ENCODE results near the gene ID4.
A peak's percentile ranks its signal among the peaks of the same experiment; 100 is the strongest.
"Not testable (repeated sequence)": the region's sequence is repeated elsewhere in the genome, so short reads cannot be mapped to it uniquely, and the experiment has no call there.

ID4 gene

GRCh38 chr6:19834858-19835257 lies 2.3 kb upstream of the ID4 start:
- no peak for DNase-seq

DNA sequence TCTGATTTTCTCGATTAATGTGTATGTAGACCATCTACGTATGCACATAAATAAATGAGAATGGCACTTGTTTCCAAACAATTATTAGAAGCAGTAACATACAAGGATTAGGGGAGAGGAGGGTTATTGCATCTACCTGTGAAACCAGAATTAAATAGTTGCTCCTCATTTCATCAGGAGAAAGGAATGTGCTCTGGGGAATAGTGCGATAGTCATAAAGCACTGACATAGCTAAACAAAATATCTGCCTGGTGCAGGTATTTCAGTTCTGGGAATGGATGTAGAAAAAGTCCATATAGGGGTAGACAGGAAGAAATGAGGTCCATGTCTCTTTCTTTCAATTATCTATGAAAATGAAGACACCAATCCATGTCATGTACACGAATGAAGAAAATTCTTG lies 1.6 kb upstream of the ID4 start:
- no peak for DNase-seq

GRCh38 chr6:19837511-19838441 lies 606 bp downstream of the ID4 start:
- DNase-seq, result no peak

GRCh38 chr6:19838442-19839236 lies 1.5 kb downstream of the ID4 start:
- peak in 1 of 2 experiments; percentile 83 for DNase-seq

GRCh38 chr6:19839237-19839546 lies 2.0 kb downstream of the ID4 start:
- peak in 1 of 2 experiments; percentile 66 for DNase-seq

DNA sequence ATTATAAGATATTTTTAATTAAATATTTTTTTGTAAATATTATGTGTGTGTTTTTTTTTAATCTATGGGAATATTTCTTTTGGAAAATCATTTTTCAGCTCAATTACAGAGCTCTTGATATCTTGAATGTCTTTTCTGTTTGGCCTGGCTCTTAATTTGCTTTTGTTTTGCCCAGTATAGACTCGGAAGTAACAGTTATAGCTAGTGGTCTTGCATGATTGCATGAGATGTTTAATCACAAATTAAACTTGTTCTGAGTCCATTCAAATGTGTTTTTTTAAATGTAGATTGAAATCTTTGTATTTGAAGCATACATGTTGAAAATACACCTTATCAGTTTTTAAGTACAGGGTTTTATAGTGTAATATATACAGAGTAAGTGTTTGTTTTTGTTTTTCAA lies 2.6 kb downstream of the ID4 start:
- no peak for DNase-seq

GRCh38 chr6:19841181-19841580 lies 4.0 kb downstream of the ID4 start:
- no peak for DNase-seq

DNA sequence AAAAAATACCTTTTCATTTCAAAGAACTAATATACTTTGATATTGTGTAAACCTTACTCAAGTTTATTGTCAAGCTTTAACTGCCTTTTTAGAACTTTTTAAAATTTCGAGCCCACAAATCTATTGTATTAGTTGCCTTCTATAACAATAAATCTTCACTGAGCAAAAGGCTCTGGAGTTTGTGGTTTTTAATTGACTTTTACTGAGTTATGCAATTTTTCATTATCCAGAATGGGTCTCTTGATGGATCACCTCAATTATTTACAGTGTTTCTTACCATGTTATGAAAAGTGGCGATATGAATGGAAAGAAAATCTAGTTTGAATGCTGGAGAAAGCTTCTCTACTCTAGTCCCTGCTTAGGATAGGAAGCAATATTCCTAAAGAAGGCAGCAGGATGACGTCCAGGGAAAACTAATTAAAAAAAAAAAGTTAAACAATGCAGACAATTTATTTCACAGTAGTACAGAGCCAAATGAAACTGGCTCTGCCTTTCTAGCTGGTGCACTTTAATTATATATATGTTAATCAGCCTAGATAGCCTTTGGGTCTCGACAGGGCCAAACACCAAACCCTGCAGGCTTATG lies 5.0 kb downstream of the ID4 start:
- DNase-seq, result no peak

- DNase-seq, result no peak
These were observed 7.5 kb downstream of the ID4 start for GRCh38 chr6:19844689-19845088.

DNA sequence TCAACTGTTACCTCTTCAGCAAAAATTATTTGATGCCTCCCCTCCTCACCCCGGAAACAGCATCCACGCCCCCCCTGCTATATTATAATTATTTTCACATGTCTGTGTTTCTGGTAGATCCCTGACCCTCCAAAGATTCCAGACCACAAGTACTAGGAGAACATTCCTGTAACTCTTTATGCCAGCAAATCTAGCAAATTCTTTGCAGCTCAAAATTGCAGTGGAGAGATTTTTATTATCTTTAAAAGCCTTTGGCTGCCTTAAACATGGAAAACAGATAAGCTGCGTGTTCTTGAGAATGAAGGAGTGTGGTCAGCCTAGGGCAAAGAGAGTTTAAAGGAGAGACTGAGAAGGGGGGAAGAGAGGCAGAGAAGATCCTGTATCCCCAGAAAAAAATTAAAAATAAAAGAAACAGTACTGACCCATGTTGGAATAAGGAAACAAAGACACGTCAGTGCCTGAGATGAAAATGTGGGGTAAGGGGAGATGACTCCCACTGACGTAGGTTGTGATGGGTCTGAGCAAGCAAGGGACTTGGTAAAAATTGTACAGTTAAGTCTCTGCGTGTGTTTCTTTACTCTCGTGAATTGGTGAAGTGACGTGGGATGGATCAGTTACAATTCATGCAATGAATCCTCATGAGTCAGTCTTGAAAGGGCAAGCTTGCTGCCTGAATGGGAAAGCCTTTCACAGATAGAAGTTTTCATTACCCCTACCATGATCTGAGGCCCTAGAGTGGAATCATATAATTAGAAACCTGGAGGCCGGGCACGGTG lies 8.3 kb downstream of the ID4 start:
- no peak for DNase-seq

- DNase-seq, result no peak
These were observed 11.4 kb downstream of the ID4 start for GRCh38 chr6:19848465-19849029.

DNA sequence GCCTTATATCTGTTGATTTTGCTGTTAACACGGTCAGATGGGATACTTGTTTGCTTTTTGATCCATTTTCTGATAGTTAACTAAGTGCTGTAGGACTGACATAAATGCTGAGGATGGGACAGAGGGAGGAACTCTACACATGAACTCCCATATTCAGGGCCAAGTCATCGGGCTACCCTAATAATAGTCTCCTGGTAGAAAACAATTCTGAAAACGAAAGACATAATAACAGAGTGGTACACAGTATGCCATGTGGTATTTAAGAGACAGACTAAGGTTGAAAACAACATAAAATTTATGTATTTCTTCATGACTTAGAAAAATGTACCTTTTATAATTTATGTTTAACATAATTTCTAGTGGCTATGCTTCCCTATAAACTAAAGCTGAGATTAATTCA lies 12.0 kb downstream of the ID4 start:
- no peak for DNase-seq

- DNase-seq, result no peak
These were observed 12.6 kb downstream of the ID4 start for GRCh38 chr6:19849755-19850154.

DNA sequence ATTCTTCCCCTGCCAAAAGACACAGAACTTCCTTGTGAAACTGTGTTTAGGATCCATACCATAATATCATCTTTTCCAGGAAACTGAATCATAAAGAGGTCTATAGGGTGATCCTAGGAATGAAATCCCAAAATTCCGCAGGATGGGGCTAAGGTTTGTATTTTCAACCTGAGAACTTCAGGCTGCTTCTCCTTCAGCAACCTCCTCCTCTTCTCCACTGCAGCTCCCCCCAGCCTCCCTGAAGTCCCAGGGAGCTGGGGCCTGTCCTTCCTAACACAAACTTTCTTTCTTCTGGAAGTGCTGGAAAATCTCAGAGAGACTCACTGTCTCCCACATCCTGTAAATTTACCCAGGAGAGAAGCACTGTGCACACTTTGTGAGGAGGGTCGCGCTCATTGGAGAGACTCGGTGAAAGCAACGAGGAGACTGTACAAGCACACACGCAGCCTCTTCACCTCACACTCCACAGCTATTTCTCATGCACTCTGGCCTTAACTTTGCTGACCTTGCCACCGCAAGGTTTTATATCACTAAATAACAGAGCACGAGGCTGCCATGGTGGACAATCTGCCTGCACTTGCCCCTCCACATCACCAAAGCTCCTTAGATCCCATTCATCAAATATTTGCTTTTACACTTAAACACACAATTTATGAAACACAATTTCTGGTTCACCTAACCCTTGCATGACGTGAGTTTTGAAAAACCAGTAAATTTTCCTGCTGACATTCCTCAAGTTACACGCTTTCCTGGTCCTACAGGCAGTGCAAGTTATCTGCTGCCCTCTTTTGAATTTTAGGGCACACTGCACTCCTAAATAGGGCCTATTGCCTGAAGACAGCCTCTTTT lies 14.3 kb downstream of the ID4 start:
- peak; percentile 16 to 63 for DNase-seq

DNA sequence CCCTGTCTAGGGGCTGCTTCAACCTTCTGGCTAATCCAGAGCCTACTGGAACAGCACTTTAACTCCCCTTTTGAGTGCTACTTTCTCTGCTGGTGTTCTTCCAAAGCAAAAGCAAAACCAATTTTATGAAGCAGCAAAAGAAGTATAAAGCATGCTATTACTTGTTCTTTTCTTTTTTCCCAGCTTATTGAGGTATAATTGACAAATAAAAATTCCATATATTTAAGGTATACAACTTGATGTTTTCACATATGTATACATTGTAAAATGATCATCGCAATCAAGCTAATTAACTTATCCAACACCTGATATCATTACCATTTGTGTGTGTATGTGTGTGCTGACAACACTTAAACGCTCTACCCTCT lies 14.9 kb downstream of the ID4 start:
- no peak for DNase-seq

DNA sequence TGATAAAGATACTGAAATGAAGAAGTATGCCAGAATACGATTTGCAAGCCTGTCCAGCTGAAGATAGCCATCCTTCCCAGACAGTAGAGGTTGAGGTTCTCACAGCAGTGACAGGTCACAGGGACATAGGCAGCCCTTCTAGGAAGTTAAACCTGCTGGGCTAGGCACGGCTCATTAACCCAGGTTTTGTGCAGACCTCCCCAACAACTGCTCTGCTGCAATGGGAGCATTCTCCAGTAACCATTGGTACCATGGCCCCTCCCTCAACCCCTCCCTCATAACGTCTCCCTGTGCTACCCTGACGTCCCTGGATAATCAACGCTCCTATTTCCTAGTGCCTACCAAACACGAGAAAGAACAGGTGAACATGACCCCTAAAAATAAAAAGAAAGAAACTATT lies 15.8 kb downstream of the ID4 start:
- no peak for DNase-seq

- not testable (repeated sequence) for DNase-seq
These were observed 17.3 kb downstream of the ID4 start for GRCh38 chr6:19854421-19855015.

DNA sequence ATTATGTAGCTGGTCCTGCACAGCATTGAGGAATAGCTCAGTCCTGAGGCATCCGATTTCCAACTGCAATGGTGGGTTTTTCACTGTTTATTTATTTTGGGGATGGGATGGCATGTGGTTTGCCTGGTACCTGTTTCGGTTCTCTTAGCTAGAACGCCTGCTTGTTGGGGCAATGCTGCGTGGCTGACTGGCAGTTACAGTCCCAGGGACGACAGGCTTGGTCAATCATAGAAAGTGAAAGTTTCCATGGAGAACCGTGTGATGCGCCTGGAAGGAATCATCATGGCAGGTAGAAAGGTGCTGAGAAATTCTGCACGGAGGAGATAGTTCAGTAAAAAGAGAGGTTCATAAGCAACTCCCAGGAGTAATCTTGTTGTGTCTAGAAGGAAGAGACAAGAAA lies 18.4 kb downstream of the ID4 start:
- no peak for DNase-seq

DNA sequence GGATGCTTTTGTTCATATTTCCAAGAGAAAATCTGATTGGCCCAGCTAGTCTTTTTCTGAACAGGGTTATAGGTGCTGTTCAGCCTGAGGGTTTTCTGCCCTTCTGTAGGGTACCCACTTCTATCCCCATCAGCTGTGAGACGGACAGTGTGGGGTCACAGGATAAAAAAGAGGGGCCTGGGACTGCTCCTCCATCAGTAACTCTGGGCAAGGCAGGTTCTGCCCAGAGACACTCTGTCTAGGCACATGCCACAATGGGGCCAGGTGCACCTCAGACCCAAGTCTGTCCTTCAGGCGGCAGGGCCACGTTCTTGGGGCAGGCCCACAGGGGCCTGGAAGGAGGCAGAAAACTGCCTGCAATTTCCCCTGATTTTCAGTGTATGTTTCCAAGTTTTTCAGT lies 20.0 kb downstream of the ID4 start:
- no peak for DNase-seq

DNA sequence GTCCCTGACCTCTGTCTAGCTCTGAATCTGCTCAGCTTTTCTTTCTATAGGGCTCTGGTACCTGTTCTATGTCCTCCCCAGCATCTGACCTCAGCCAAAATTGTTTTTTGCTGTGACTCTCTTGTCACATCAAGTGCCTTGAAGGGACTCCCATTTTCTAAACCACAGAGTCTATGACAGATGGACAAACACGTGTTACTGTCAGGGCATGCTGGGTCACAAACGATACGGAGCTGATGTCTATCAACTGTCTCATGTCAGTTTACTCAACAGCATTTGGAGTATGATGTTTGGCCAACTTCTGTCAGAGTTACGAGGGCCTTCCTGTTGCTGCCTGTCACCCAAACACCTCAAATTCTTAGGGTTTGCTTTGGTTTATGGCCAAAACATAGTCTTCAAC lies 20.5 kb downstream of the ID4 start:
- no peak for DNase-seq

DNA sequence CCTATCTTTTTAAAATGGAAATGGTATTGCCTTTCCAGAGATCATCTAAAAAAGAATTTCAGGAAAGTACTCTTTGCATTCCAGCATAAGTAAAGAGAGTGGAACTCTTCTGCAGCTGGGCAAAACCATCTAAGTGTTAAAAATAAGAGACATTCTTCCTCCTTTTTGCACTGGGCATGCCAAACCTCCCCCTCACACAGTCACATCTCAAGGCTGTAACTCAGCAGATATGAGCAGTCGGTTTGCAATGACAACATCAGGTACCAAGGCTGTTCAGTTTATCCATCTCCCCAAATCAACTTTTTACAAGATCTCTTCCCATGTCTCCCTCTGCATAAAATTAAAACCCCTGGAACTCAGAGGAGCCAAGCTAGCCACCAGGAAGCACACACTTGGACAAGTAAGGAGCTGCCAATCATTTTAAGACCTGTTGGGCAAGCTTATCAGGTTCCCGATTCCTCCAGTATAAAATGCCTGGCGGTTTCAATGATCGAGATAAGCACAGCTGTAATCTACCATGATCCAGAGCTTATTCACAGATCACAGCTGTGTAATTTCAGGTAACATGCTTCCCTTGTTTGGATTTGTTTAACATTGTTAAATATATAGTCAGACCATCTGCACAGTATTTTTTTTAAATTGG lies 23.2 kb downstream of the ID4 start:
- DNase-seq, result no peak
